T-helper 1 cell treated with Interleukin-12 subunit alpha and Interleukin-12 subunit beta and Interleukin-4 antibody, amounts not matched to agents 30 μg/mL and 1 μg/mL, for 36 hours (primary cell): ENCODE results near the gene TMC8.
"Not testable (repeated sequence)": the region's sequence is repeated elsewhere in the genome, so short reads cannot be mapped to it uniquely, and the experiment has no call there.

ENCODE experiments used
- H3K27ac Mint-ChIP-seq: one replicate; pipeline ENCODE4 v1.8.0; 2021; ENCODE audit warnings: mild to moderate bottlenecking, mixed read lengths
- H3K27me3 Mint-ChIP-seq: one replicate; pipeline ENCODE4 v1.8.0; 2021; ENCODE audit warnings: low read depth, mixed read lengths
- H3K36me3 Mint-ChIP-seq: one replicate; pipeline ENCODE4 v1.8.0; 2021; ENCODE audit warnings: low read depth, mixed read lengths
- H3K4me1 Mint-ChIP-seq: one replicate; pipeline ENCODE4 v1.8.0; 2021; ENCODE audit warnings: low read depth, mixed read lengths
- H3K4me3 Mint-ChIP-seq: one replicate; pipeline ENCODE4 v1.8.0; 2021; ENCODE audit warnings: mild to moderate bottlenecking, moderate library complexity, mixed read lengths
- H3K9me3 Mint-ChIP-seq: one replicate; pipeline ENCODE4 v1.8.0; 2021; ENCODE audit warnings: mixed read lengths

The TMC8 gene, protein sequence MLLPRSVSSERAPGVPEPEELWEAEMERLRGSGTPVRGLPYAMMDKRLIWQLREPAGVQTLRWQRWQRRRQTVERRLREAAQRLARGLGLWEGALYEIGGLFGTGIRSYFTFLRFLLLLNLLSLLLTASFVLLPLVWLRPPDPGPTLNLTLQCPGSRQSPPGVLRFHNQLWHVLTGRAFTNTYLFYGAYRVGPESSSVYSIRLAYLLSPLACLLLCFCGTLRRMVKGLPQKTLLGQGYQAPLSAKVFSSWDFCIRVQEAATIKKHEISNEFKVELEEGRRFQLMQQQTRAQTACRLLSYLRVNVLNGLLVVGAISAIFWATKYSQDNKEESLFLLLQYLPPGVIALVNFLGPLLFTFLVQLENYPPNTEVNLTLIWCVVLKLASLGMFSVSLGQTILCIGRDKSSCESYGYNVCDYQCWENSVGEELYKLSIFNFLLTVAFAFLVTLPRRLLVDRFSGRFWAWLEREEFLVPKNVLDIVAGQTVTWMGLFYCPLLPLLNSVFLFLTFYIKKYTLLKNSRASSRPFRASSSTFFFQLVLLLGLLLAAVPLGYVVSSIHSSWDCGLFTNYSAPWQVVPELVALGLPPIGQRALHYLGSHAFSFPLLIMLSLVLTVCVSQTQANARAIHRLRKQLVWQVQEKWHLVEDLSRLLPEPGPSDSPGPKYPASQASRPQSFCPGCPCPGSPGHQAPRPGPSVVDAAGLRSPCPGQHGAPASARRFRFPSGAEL

DNA sequence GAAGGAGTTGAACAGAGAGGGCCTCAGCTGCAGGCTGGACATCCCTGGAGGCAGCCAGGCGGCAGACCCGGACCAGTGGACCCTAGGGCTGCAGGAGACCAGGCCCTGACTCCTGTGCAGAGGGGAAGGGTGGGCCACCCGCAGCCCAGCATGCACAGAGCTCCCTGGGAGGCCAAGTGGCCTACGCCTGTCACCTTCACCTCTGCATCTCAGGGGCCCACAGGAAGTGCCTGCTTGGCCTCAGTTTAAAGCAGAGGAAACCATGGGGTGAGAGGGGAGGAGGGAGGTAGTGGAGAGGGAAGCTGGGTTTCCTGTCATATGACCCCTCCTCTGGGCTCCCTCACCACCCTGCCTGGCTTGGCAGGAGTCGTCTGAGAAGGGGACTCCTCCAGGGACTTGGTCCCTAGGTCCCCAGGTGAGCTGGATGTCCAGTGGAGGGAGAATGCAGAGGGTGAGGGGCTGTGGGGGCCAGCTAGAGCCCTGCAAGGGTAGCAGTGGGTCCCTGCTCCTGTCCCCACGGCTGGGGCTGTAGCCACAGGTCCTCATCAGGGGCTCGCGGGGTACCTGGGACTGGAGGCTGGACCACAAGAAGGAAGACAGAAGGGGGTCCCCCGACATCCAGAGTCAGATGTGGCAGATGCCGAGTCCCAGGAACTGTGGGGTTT is at the start of gene TMC8:
TSS of gene TMC8 (plus strand) at position 335 of the 665 bp plus-strand sequence. CDS start 818 bp downstream, outside the sequence.
- peak within 1 kb of the TSS; percentile 98 for H3K27ac Mint-ChIP-seq
- H3K4me3 Mint-ChIP-seq = peak within 1 kb of the TSS; percentile 98
- peaks cover 46% of the 10 kb centered on the region for H3K36me3 Mint-ChIP-seq
- H3K27me3 Mint-ChIP-seq = no peaks in the 10 kb centered on the region
- no peaks in the 10 kb centered on the region for H3K9me3 Mint-ChIP-seq
- H3K4me1 Mint-ChIP-seq = peaks cover 46% of the 10 kb centered on the region

DNA sequence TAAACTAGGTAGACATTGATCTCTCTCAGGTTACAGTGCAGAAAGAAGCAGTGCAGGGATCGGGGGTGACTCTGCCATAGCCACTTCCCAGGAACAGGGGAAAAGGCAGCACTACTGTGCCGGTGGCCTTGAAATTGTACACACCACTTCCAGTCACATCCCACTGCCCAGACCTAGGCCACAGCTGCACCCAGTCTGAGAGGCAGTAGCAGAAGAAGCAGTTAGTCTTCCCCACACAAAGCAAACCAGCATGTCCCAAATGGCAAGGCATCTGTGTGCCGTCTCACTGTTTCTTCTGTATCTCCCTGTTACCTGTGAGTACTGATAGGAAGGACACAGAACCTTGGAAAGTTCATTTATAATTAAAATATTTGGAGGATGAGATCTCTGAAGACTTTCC is 49.0 kb upstream of the TMC8 start:
- Mint-ChIP-seq H3K36me3 (peaks cover 17% of the 10 kb centered on the region), H3K27ac (no peak overlapping the region), H3K4me1 (peaks cover 10% of the 10 kb centered on the region), H3K4me3 (no peak overlapping the region), H3K9me3 (no peaks in the 10 kb centered on the region), H3K27me3 (no peaks in the 10 kb centered on the region)

DNA sequence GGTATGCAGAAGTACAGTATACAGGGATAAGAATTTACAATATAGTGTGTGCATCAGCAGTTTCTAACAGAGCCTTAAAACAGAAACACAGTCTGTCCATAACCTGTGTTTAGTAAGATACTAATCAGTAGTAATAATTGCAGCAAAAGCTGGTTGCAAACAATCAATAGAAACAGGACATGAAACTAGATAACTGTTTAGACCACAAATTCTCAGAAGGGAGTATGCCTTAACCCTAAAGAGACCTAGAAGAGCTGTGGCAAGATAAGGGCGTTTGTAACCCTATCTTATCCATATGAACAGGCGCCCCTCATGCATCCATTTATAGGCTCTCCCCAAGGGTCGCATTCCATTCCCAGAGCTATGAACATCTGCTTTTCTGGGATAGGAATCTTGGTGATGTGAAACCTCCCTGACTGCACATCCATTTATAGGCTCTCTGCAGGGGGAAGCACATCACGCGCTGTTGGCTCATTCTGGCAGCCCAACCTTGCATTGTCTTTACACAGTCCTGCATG is 48.2 kb upstream of the TMC8 start:
- Mint-ChIP-seq H3K4me1 (peaks cover 10% of the 10 kb centered on the region), H3K36me3 (peaks cover 19% of the 10 kb centered on the region)
- not testable (repeated sequence) for H3K9me3 Mint-ChIP-seq, H3K27me3 Mint-ChIP-seq, H3K27ac Mint-ChIP-seq, H3K4me3 Mint-ChIP-seq

DNA sequence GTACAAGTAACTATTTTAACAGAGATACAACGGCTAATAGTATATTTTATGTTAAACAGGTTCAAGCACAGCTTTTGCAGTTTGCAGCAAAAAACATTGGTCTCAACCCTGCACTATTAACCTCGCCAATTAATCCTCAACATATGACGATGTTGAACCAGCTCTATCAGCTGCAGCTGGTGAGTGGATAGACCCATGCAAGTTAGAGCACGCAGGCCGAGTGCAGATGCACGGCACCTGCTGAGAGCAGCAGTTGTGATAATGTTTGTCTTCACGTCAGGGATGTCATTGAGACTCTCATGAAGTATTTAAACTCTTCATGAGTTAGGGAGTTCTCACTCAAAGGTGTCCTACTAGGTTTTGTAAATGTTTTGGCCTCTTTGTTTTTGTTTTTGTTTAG is 47.6 kb upstream of the TMC8 start:
- H3K36me3 Mint-ChIP-seq = peaks cover 20% of the 10 kb centered on the region
- peaks cover 10% of the 10 kb centered on the region for H3K4me1 Mint-ChIP-seq
- no peaks in the 10 kb centered on the region for H3K27me3 Mint-ChIP-seq
- H3K4me3 Mint-ChIP-seq = no peak overlapping the region
- no peak overlapping the region for H3K27ac Mint-ChIP-seq
- H3K9me3 Mint-ChIP-seq = no peaks in the 10 kb centered on the region

DNA sequence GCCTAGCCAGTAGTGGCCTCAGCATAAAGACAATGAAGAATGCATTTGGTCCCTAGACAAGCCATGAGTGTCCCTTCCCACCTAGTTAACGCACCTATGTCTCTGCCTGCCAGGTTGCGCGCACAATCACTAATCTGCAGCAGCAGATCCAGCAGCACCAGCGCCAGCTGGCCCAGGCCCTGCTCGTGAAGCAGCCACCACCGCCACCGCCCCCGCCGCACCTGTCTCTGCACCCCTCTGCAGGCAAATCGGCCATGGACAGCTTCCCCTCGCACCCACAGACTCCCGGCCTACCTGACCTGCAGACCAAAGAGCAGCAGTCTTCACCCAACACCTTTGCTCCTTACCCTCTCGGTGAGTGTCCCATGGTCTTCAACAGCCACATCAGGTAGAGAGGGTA is 43.8 kb upstream of the TMC8 start:
- H3K9me3 Mint-ChIP-seq = no peaks in the 10 kb centered on the region
- H3K4me3 Mint-ChIP-seq = no peak overlapping the region
- no peak overlapping the region for H3K27ac Mint-ChIP-seq
- H3K27me3 Mint-ChIP-seq = no peaks in the 10 kb centered on the region
- H3K4me1 Mint-ChIP-seq = peaks cover 16% of the 10 kb centered on the region
- H3K36me3 Mint-ChIP-seq = peaks cover 37% of the 10 kb centered on the region

DNA sequence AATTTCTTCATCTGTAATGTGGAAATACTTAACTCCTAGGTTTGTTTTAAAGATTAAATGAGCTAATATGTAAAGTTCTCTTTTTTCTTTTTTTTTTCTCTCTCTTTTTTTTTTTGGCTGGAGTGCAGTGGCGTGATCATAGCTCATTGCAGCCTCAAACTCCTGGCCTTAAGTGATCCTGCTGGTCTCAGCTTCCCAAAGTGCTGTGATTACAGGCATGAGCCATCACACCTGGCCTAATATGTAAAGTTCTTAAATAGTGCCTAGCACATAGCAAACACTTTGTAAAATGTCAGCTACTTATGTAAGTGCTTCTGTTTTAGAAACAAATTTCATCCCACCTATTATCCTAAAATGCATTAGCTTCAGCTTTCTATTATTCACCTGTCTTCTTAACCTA is 42.0 kb upstream of the TMC8 start:
- Mint-ChIP-seq H3K27me3 (no peaks in the 10 kb centered on the region), H3K9me3 (no peaks in the 10 kb centered on the region), H3K36me3 (peaks cover 49% of the 10 kb centered on the region), H3K4me1 (peaks cover 7% of the 10 kb centered on the region), H3K27ac (no peak overlapping the region), H3K4me3 (no peak overlapping the region)

DNA sequence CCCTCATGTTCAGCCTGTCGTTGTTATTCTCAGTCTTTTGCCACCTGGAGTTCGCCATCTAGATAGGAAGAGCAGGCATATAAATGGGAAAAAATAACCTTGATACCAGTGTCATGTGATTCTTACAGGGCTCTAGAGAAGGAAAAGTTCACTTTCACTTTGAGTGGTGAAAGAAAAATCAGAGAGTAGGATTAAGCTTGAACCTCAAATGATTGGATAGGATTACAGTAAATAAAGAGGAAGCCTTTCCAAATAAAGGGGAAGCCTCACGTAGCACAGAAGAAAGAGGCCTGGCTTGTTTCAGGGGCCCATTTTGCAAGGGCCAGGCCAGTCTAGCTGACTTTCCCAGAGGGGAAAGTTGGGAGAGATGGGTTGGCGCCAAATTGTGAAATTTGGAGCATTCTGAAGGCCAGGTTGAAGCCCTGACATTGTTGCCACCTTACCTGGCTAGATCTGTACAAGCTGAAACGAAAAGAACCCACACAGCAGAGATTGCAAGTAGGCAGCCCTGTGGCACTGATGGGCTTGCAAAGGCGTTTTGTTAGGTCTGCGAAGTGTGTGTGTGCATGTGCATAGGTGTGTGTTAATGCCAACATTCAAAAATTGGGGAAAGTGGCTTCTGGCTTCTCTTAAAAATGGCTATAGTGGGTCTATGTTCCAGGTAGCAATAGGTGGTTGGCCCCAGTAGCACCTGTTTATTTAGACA is 40.8 kb upstream of the TMC8 start:
- H3K36me3 Mint-ChIP-seq = peaks cover 50% of the 10 kb centered on the region

DNA sequence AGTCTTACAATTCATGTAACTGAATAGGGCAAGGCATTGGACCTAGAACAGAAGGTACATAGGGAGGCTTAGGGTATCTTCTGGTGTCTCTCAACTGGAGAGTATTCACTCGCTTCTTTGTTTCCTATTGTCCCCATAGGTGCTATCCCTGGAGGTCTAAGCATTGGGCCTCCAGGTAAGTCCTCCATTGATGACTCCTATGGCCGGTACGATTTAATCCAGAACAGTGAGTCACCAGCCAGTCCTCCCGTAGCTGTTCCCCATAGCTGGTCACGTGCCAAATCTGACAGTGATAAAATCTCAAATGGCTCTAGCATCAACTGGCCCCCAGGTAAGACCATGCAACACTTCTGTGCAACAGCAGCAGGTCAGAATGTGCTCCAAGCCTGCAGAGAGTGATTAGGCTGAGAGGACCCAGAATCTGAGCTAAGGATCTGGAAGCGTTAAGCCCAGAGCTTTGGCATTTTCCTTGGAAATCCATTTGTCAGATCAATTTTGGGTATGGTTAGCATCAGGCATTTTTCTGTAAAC is 37.7 kb upstream of the TMC8 start:
- Mint-ChIP-seq H3K4me3 (no peak overlapping the region), H3K27me3 (no peaks in the 10 kb centered on the region), H3K27ac (no peak overlapping the region), H3K36me3 (peaks cover 40% of the 10 kb centered on the region), H3K4me1 (peaks cover 6% of the 10 kb centered on the region), H3K9me3 (no peaks in the 10 kb centered on the region)

More for the DNA sequence above, 40.8 kb upstream of the TMC8 start:
- Mint-ChIP-seq H3K27me3 (no peaks in the 10 kb centered on the region), H3K9me3 (no peaks in the 10 kb centered on the region), H3K4me1 (peaks cover 7% of the 10 kb centered on the region), H3K27ac (no peak overlapping the region), H3K4me3 (no peak overlapping the region)

DNA sequence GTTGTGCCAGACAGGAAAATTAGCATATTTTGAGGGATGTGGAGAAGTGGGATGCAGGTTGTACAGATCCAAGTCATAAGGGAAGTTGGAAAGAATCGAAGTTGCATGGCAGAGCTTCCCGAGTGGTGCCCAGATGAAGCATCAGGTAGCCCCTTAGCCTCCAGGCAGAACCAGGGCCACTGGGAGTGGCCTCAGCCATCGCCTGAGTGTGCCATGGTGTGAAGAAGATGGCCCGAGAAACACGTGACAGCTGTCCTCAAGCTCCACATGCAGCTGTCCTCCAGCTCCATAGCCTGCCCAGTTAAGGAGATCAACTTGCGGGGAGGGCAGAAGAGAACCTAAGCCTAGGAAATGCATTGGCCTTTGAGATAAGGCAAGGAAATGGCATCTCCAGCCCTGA is 35.5 kb upstream of the TMC8 start:
- Mint-ChIP-seq H3K27me3 (no peaks in the 10 kb centered on the region), H3K9me3 (no peaks in the 10 kb centered on the region), H3K36me3 (peaks cover 46% of the 10 kb centered on the region), H3K4me3 (no peak overlapping the region), H3K4me1 (no peaks in the 10 kb centered on the region), H3K27ac (no peak overlapping the region)

DNA sequence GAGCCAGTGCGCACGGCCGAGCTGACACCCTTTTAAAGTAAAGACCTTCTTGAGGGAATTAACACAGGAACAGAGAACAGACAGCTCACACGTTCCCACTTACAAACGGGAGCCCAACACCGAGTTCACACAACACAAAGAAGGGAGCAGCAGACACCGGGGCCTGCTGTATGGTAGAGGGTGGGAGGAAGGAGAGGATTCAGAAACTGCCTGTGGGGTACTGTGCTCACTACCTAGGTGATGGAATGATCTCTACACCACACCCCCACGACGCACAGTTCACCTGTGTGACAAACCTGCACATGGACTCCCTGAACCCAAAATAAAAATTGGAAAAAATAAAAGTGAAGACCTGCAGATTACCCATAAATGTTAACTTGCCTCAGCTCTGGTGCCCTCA is 34.5 kb upstream of the TMC8 start:
- Mint-ChIP-seq H3K36me3 (peaks cover 47% of the 10 kb centered on the region), H3K4me3 (no peak overlapping the region), H3K27ac (no peak overlapping the region), H3K4me1 (no peaks in the 10 kb centered on the region), H3K27me3 (no peaks in the 10 kb centered on the region), H3K9me3 (no peaks in the 10 kb centered on the region)

DNA sequence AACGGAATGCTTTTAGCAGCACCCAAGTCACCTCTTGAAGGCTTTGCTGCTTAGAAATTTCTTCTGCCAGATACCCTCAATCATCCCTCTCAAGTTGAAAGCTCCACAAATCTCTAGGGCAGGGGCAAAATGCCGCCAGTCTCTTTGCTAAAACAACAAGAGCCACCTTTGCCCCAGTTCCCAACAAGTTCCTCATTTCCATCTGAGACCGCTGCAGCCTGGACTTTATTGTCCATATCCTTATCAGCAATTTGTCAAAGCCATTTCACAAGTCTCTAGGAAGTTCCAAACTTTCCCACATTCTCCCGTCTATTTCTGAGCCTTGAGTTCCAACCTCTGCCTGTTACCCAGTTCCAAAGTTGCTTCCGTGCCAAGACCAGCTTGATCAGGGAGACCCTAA is 29.5 kb upstream of the TMC8 start:
- Mint-ChIP-seq H3K4me1 (no peaks in the 10 kb centered on the region), H3K27ac (no peak overlapping the region), H3K4me3 (no peak overlapping the region), H3K36me3 (peaks cover 42% of the 10 kb centered on the region), H3K9me3 (no peaks in the 10 kb centered on the region), H3K27me3 (no peaks in the 10 kb centered on the region)

DNA sequence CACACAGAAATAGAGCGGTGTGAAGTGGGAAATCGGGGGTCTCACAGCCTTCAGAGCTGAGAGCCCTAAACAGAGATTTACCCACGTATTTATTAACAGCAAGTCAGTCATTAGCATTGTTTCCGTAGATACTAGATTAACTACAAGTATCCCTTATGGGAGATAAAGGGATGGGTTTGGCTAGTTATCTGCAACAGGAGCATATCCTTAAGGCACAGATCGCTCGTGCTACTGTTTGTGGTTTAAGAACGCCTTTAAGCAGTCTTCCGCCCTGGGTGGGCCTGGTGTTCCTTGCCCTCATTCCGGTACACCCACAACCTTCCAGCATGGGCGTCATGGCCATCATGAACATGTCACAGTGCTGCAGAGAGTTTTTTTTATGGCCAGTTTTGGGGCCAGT is 29.0 kb upstream of the TMC8 start:
- no peaks in the 10 kb centered on the region for H3K27me3 Mint-ChIP-seq

DNA sequence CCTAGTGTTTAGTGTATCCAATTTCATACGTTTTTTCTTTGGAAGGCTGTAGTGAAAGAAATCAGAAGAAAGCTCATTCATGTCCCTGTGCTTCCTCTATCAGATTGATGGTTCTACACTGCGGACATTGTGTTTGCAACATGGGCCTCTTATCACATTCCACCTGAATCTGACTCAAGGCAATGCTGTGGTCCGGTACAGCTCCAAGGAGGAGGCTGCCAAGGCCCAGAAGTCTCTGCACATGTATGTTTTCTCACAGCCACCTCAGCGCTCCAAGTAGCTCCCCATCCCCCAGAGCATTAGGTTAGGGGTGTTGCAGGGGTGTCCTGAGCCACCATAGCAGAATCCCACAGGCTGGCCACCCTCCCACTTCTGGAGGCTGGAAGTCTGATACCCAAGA is 27.3 kb upstream of the TMC8 start:
- no peak overlapping the region for H3K4me3 Mint-ChIP-seq
- peaks cover 50% of the 10 kb centered on the region for H3K36me3 Mint-ChIP-seq
- H3K27ac Mint-ChIP-seq = no peak overlapping the region
- no peaks in the 10 kb centered on the region for H3K9me3 Mint-ChIP-seq
- no peaks in the 10 kb centered on the region for H3K27me3 Mint-ChIP-seq
- H3K4me1 Mint-ChIP-seq = peaks cover 2% of the 10 kb centered on the region

More for the DNA sequence above, 29.0 kb upstream of the TMC8 start:
- H3K36me3 Mint-ChIP-seq = peaks cover 42% of the 10 kb centered on the region
- no peak overlapping the region for H3K27ac Mint-ChIP-seq
- H3K9me3 Mint-ChIP-seq = no peaks in the 10 kb centered on the region
- H3K4me1 Mint-ChIP-seq = no peaks in the 10 kb centered on the region
- no peak overlapping the region for H3K4me3 Mint-ChIP-seq

DNA sequence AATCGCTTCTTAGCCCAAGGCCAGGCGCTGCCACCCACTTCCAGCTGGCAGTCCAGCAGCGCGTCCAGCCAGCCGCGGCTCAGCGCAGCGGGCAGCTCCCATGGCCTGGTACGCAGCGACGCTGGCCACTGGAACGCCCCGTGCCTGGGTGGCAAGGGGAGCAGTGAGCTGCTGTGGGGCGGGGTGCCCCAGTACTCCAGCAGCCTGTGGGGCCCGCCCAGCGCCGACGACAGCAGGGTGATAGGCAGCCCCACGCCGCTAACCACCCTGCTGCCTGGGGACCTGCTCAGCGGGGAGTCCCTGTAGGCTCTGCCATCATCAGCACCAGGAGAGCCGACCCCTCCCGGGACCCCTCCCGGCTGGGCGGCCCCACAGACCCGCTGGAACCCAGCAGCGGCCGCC is 26.0 kb upstream of the TMC8 start:
- no peaks in the 10 kb centered on the region for H3K9me3 Mint-ChIP-seq
- peaks cover 2% of the 10 kb centered on the region for H3K4me1 Mint-ChIP-seq
- peaks cover 46% of the 10 kb centered on the region for H3K36me3 Mint-ChIP-seq
- no peak overlapping the region for H3K27ac Mint-ChIP-seq
- no peak overlapping the region for H3K4me3 Mint-ChIP-seq
- no peaks in the 10 kb centered on the region for H3K27me3 Mint-ChIP-seq
